ENCODE measurements around the gene TOMM6. TPM values are rescaled to one million over a fixed set of nuclear protein-coding genes. Genes with fewer than 3 reads are reported as not detected.

Gene TOMM6
- total RNA-seq, 1 experiment from 2014 or later, result 239 TPM

GRCh38 chr6:41744236-41744787 lies 43.2 kb upstream of the TOMM6 start:
- H3K56ac ChIP-seq (ENCODE audit: insufficient read length, low read depth, low read length), result no peak overlapping the region
- no peak overlapping the region for H4K91ac ChIP-seq (ENCODE audit: insufficient read length, low read depth, low read length)
- no peak overlapping the region for H3K18ac ChIP-seq (ENCODE audit: insufficient read length, low read depth, low read length)
- no peaks in the 10 kb centered on the region for H3K9me3 ChIP-seq (ENCODE audit: control insufficient read depth, low read depth, low read length)
- H3K27ac ChIP-seq (ENCODE audit: insufficient read length, low read depth, low read length), result no peak overlapping the region
- H3K23ac ChIP-seq (ENCODE audit: insufficient read length, low read depth, low read length), result no peak overlapping the region
- H3K36me3 Mint-ChIP-seq (ENCODE audit: insufficient read depth in 1 of 3, low read depth in 3 of 3), result no peaks in the 10 kb centered on the region; a peak in 1 of 7 replicates
- no peaks in the 10 kb centered on the region for H3K79me1 ChIP-seq (ENCODE audit: insufficient read depth, low read depth, low read length, poor library complexity, severe bottlenecking)
- no peak overlapping the region for H3K4me3 Mint-ChIP-seq
- no peak overlapping the region for H2BK12ac ChIP-seq (ENCODE audit: insufficient read length, low read depth, low read length)
- no peaks in the 10 kb centered on the region for H3K9me3 Mint-ChIP-seq
- H3K27me3 Mint-ChIP-seq (ENCODE audit: low read depth), result peaks cover 14% of the 10 kb centered on the region
- H3K4ac ChIP-seq (ENCODE audit: low read depth, low read length), result no peak overlapping the region
- DNase-seq, result no peak
- H3T11ph ChIP-seq (ENCODE audit: low read length), result no peak overlapping the region
- no peak for TF ChIP-seq CTCF (conservative IDR thresholded peaks at IDR 0.05)
- H2BK20ac ChIP-seq (ENCODE audit: low read depth, low read length, poor library complexity, severe bottlenecking), result no peak overlapping the region
- H4K20me1 ChIP-seq (ENCODE audit: control insufficient read depth, insufficient read depth, insufficient read length), result no peaks in the 10 kb centered on the region
- H3K27ac Mint-ChIP-seq, result no peak overlapping the region
- no CpG with 5 or more reads among the region's 7 CpGs for WGBS (ENCODE audit: extremely low coverage, insufficient read length, low lambda C conversion rate)
- no peak overlapping the region for H2AK5ac ChIP-seq (ENCODE audit: insufficient read length, low read length)
- no peak overlapping the region for H3K4me2 ChIP-seq (ENCODE audit: insufficient read depth, insufficient read length, low read length)
- no peak overlapping the region for H3K9ac ChIP-seq (ENCODE audit: extremely low read depth, insufficient read length, low read length)
- no peaks in the 10 kb centered on the region for H3K23me2 ChIP-seq (ENCODE audit: insufficient read length, low read depth, low read length, poor library complexity, severe bottlenecking)
- H2BK5ac ChIP-seq (ENCODE audit: insufficient read length, low read length), result no peak overlapping the region
- H2AFZ ChIP-seq (ENCODE audit: low read length), result no peak overlapping the region
- no peak overlapping the region for H2BK15ac ChIP-seq (ENCODE audit: low read depth, low read length)
- H3K27me3 ChIP-seq (ENCODE audit: insufficient read depth, low read length), result no peaks in the 10 kb centered on the region
- H3K4me1 ChIP-seq (ENCODE audit: insufficient read depth, low read length), result no peaks in the 10 kb centered on the region
- no peak overlapping the region for H4K5ac ChIP-seq (ENCODE audit: insufficient read length, low read depth, low read length)
- H2BK120ac ChIP-seq (ENCODE audit: low read depth, low read length, poor library complexity, severe bottlenecking), result no peak overlapping the region
- no peaks in the 10 kb centered on the region for H3K79me2 ChIP-seq (ENCODE audit: insufficient read depth, low read length)
- H3K4me1 Mint-ChIP-seq, result peaks cover 5 to 6% of the 10 kb centered on the region in 2 experiments
- no peak overlapping the region for H3K14ac ChIP-seq (ENCODE audit: insufficient read depth, low read length)
- no peak overlapping the region for H4K8ac ChIP-seq (replicated peaks; ENCODE audit: insufficient read length, low read depth, low read length)
